GM21515 (cell line): ENCODE data around the gene BTAF1.

Experiments used
- ATAC-seq: cut with Tn5 transposase; IDR thresholded peaks from one replicate; pipeline ENCODE4 v1.9.1; 2021; ENCODE audit not compliant: unreplicated experiment

Gene BTAF1

GRCh38 chr10:91908337-91909116, 15.0 kb upstream of the BTAF1 start:
- ATAC-seq = peak; percentile 93

GRCh38 chr10:91909117-91909677, 14.4 kb upstream of the BTAF1 start, which contains the start of gene FGFBP3:
FGFBP3 (minus strand) TSS chr10:91909486; CDS start chr10:91908969, 517 bp downstream.
- no peak for ATAC-seq

- no peak for ATAC-seq
These were observed 13.1 kb upstream of the BTAF1 start for GRCh38 chr10:91910467-91910866.

- no peak for ATAC-seq
These were observed 3.9 kb upstream of the BTAF1 start for GRCh38 chr10:91919651-91920050.

- ATAC-seq = peak; percentile 32
These were observed 847 bp downstream of the BTAF1 start for GRCh38 chr10:91924212-91925021.

GRCh38 chr10:91925022-91925320, 1.4 kb downstream of the BTAF1 start:
- no peak for ATAC-seq

- ATAC-seq = no peak
These were observed 7.4 kb downstream of the BTAF1 start for GRCh38 chr10:91930939-91931338.

GRCh38 chr10:91931526-91932190, 8.1 kb downstream of the BTAF1 start:
- no peak for ATAC-seq

GRCh38 chr10:91932737-91933136, 9.2 kb downstream of the BTAF1 start:
- ATAC-seq = no peak

- no peak for ATAC-seq
These were observed 12.3 kb downstream of the BTAF1 start for GRCh38 chr10:91935886-91936285.

GRCh38 chr10:91939653-91940052, 16.1 kb downstream of the BTAF1 start:
- no peak for ATAC-seq

GRCh38 chr10:91941426-91941825, 17.9 kb downstream of the BTAF1 start:
- no peak for ATAC-seq

GRCh38 chr10:91944880-91945630, 21.5 kb downstream of the BTAF1 start:
- ATAC-seq = no peak

GRCh38 chr10:91953600-91954160, 30.1 kb downstream of the BTAF1 start:
- no peak for ATAC-seq

GRCh38 chr10:91955114-91955513, 31.5 kb downstream of the BTAF1 start:
- no peak for ATAC-seq

GRCh38 chr10:91957091-91957490, 33.5 kb downstream of the BTAF1 start:
- no peak for ATAC-seq

GRCh38 chr10:91969297-91969696, 45.7 kb downstream of the BTAF1 start:
- no peak for ATAC-seq

- no peak for ATAC-seq
These were observed 51.4 kb downstream of the BTAF1 start for GRCh38 chr10:91974960-91975359.

- no peak for ATAC-seq
These were observed 51.9 kb downstream of the BTAF1 start for GRCh38 chr10:91975438-91975837.

GRCh38 chr10:91976317-91977051, 52.9 kb downstream of the BTAF1 start:
- no peak for ATAC-seq
